WTC11 (cell line): ENCODE data around the gene NEUROG2. TPM values are rescaled to one million over a fixed set of nuclear protein-coding genes. Genes with fewer than 3 reads are reported as not detected.

Experiments used
- ATAC-seq: fragments of 200-7000 bp; cut with Tn5 transposase; 2 replicates; pipeline ENCODE4 v1.10.0; 2021; ENCODE audit warnings: mild to moderate bottlenecking, moderate library complexity
- CTCF ChIA-PET: fragments of 300-600 bp; sonication (Branson Sonifier 250); formaldehyde crosslinking; loops from one replicate; lab custom pipeline; 2021; ENCODE audit warnings: antibody characterized with exemption; lab: Charles Lee
- POLR2A ChIA-PET: fragments of 350-600 bp; sonication (Branson Sonifier 250); formaldehyde crosslinking; loops from one replicate; lab custom pipeline; 2021; ENCODE audit warnings: antibody characterized with exemption; lab: Charles Lee
- DNase-seq: peaks from one replicate; pipeline ENCODE4 v3.0.0; 2021; ENCODE audit warnings: low spot score
- H3K27ac Mint-ChIP-seq: 2 replicates; pipeline ENCODE4 v1.8.0; 2021; ENCODE audit warnings: mixed read lengths
- H3K27me3 Mint-ChIP-seq: 2 replicates; pipeline ENCODE4 v1.8.0; 2021; ENCODE audit warnings: low read depth, mild to moderate bottlenecking, moderate library complexity, mixed read lengths
- H3K36me3 Mint-ChIP-seq: 2 replicates; pipeline ENCODE4 v1.8.0; 2021; ENCODE audit warnings: mixed read lengths
- H3K4me1 Mint-ChIP-seq: 2 replicates; pipeline ENCODE4 v1.8.0; 2022; ENCODE audit warnings: mixed read lengths
- H3K4me3 Mint-ChIP-seq: 2 replicates; pipeline ENCODE4 v1.8.0; 2021; ENCODE audit warnings: mild to moderate bottlenecking, moderate library complexity, mixed read lengths
- H3K9me3 Mint-ChIP-seq: 2 replicates; pipeline ENCODE4 v1.8.0; 2021; ENCODE audit warnings: mixed read lengths
- GABPB1 ChIP-seq: sonication (generic); formaldehyde crosslinking; IDR thresholded peaks from 2 replicates; pipeline ENCODE4 v1.8.1; 2023; ENCODE audit warnings: mild to moderate bottlenecking, missing genetic modification reagents
- GTF2I ChIP-seq: fragments of 250-450 bp; sonication (Bioruptor Pico); conservative IDR thresholded peaks from 2 replicates; pipeline ENCODE4 v1.4.0; 2021; ENCODE audit warnings: mild to moderate bottlenecking
- IRF2 ChIP-seq: sonication (generic); formaldehyde crosslinking; IDR thresholded peaks from 2 replicates; pipeline ENCODE4 v1.8.0; 2022; ENCODE audit warnings: low read depth, missing genetic modification reagents, borderline replicate concordance
- JAZF1 ChIP-seq: fragments of 250-450 bp; sonication (Bioruptor Pico); IDR thresholded peaks from 2 replicates; pipeline ENCODE4 v1.9.0; 2021; ENCODE audit warnings: moderate library complexity, mild to moderate bottlenecking, inconsistent platforms
- NFATC4 ChIP-seq: fragments of 250-450 bp; sonication (Bioruptor Pico); IDR thresholded peaks from 2 replicates; pipeline ENCODE4 v1.9.0; 2021; ENCODE audit warnings: mild to moderate bottlenecking
- PRRX2 ChIP-seq: fragments of 250-450 bp; sonication (Bioruptor Pico); IDR thresholded peaks from 2 replicates; pipeline ENCODE4 v1.8.0; 2021; ENCODE audit warnings: mild to moderate bottlenecking
- SP1 ChIP-seq: sonication (generic); formaldehyde crosslinking; conservative IDR thresholded peaks from 2 replicates; pipeline ENCODE4 v1.8.1; 2022; ENCODE audit warnings: missing genetic modification reagents
- TEAD1 ChIP-seq: sonication (generic); formaldehyde crosslinking; IDR thresholded peaks from 2 replicates; pipeline ENCODE4 v1.8.0; 2022; ENCODE audit warnings: mild to moderate bottlenecking, missing genetic modification reagents
- TP53 ChIP-seq: sonication (generic); formaldehyde crosslinking; IDR thresholded peaks from 2 replicates; pipeline ENCODE4 v1.8.1; 2023; ENCODE audit warnings: mild to moderate bottlenecking, missing genetic modification reagents
- ZNF219 ChIP-seq: sonication (generic); formaldehyde crosslinking; IDR thresholded peaks from 2 replicates; pipeline ENCODE4 v1.8.0; 2023; ENCODE audit warnings: missing genetic modification reagents, mild to moderate bottlenecking, borderline replicate concordance
- ZNF232 ChIP-seq: sonication (generic); formaldehyde crosslinking; IDR thresholded peaks from 2 replicates; pipeline ENCODE4 v1.8.0; 2022; ENCODE audit warnings: mild to moderate bottlenecking, missing genetic modification reagents
- total RNA-seq: library from RNA; stranded (reverse); gene quantifications from 3 replicates; pipeline ENCODE4 v1.2.3, GENCODE V29; 2021
- TF ChIP-seq, protein P1 (sequence below): fragments of 250-450 bp; sonication (Bioruptor Pico); IDR thresholded peaks from 2 replicates; pipeline ENCODE4 v1.8.0; 2021; ENCODE audit warnings: mild to moderate bottlenecking
- TF ChIP-seq, protein P2 (sequence below): sonication (generic); formaldehyde crosslinking; IDR thresholded peaks from 2 replicates; pipeline ENCODE4 v1.8.1; 2023; ENCODE audit warnings: mild to moderate bottlenecking, missing genetic modification reagents, borderline replicate concordance
- TF ChIP-seq, protein P3 (sequence below): fragments of 250-450 bp; sonication (Bioruptor Pico); IDR thresholded peaks from 2 replicates; pipeline ENCODE4 v1.9.0; 2021; ENCODE audit warnings: moderate library complexity, mild to moderate bottlenecking, inconsistent platforms, borderline replicate concordance
- TF ChIP-seq, protein P4 (sequence below): sonication (generic); formaldehyde crosslinking; IDR thresholded peaks from 2 replicates; pipeline ENCODE4 v1.8.0; 2022; ENCODE audit warnings: mild to moderate bottlenecking, missing genetic modification reagents
- TF ChIP-seq, protein P5 (sequence below): sonication (generic); formaldehyde crosslinking; IDR thresholded peaks from 2 replicates; pipeline ENCODE4 v1.8.1; 2022; ENCODE audit warnings: missing genetic modification reagents, borderline replicate concordance
- TF ChIP-seq, protein P6 (sequence below): sonication (generic); formaldehyde crosslinking; IDR thresholded peaks from 2 replicates; pipeline ENCODE4 v1.8.0; 2022; ENCODE audit warnings: missing genetic modification reagents

The NEUROG2 gene
- total RNA-seq, 1 experiment from 2014 or later, result not detected

DNA sequence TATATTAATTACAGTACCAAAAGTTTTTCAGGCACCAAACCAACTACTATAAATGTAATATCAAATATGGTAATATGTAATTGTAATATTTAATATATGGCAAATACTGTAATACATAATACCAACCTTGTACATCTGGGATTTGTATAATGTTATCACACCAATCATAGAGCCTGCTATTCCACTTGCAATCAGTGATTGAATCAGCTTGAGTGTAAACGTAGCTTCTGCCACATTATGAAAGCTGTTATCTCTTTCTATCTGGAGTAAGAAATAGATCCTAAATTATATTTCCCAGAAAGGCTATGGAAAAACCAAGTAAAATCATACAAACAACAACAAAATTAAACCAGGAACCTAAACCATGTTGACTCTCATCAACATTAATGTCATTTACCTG lies 24.7 kb upstream of the NEUROG2 start:
- ATAC-seq, result no peak
- TF ChIP-seq NFATC4 (CRISPR knock-in tag) (no peak), PRRX2 (CRISPR knock-in tag) (no peak), SP1 (no peak), IRF2 (CRISPR knock-in tag) (no peak), GTF2I (CRISPR knock-in tag) (no peak), TP53 (CRISPR knock-in tag) (no peak), GABPB1 (CRISPR knock-in tag) (no peak), JAZF1 (CRISPR knock-in tag) (no peak), ZNF232 (CRISPR knock-in tag) (no peak), TEAD1 (CRISPR knock-in tag) (no peak), ZNF219 (CRISPR knock-in tag) (no peak)
- TF ChIP-seq, protein P1, sequence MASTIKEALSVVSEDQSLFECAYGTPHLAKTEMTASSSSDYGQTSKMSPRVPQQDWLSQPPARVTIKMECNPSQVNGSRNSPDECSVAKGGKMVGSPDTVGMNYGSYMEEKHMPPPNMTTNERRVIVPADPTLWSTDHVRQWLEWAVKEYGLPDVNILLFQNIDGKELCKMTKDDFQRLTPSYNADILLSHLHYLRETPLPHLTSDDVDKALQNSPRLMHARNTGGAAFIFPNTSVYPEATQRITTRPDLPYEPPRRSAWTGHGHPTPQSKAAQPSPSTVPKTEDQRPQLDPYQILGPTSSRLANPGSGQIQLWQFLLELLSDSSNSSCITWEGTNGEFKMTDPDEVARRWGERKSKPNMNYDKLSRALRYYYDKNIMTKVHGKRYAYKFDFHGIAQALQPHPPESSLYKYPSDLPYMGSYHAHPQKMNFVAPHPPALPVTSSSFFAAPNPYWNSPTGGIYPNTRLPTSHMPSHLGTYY (CRISPR knock-in tag), result no peak
- TF ChIP-seq, protein P2, sequence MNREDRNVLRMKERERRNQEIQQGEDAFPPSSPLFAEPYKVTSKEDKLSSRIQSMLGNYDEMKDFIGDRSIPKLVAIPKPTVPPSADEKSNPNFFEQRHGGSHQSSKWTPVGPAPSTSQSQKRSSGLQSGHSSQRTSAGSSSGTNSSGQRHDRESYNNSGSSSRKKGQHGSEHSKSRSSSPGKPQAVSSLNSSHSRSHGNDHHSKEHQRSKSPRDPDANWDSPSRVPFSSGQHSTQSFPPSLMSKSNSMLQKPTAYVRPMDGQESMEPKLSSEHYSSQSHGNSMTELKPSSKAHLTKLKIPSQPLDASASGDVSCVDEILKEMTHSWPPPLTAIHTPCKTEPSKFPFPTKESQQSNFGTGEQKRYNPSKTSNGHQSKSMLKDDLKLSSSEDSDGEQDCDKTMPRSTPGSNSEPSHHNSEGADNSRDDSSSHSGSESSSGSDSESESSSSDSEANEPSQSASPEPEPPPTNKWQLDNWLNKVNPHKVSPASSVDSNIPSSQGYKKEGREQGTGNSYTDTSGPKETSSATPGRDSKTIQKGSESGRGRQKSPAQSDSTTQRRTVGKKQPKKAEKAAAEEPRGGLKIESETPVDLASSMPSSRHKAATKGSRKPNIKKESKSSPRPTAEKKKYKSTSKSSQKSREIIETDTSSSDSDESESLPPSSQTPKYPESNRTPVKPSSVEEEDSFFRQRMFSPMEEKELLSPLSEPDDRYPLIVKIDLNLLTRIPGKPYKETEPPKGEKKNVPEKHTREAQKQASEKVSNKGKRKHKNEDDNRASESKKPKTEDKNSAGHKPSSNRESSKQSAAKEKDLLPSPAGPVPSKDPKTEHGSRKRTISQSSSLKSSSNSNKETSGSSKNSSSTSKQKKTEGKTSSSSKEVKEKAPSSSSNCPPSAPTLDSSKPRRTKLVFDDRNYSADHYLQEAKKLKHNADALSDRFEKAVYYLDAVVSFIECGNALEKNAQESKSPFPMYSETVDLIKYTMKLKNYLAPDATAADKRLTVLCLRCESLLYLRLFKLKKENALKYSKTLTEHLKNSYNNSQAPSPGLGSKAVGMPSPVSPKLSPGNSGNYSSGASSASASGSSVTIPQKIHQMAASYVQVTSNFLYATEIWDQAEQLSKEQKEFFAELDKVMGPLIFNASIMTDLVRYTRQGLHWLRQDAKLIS (CRISPR knock-in tag), result no peak
- TF ChIP-seq, protein P3, sequence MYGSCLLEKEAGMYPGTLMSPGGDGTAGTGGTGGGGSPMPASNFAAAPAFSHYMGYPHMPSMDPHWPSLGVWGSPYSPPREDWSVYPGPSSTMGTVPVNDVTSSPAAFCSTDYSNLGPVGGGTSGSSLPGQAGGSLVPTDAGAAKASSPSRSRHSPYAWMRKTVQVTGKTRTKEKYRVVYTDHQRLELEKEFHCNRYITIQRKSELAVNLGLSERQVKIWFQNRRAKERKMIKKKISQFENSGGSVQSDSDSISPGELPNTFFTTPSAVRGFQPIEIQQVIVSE (CRISPR knock-in tag), result no peak
- TF ChIP-seq, protein P4, sequence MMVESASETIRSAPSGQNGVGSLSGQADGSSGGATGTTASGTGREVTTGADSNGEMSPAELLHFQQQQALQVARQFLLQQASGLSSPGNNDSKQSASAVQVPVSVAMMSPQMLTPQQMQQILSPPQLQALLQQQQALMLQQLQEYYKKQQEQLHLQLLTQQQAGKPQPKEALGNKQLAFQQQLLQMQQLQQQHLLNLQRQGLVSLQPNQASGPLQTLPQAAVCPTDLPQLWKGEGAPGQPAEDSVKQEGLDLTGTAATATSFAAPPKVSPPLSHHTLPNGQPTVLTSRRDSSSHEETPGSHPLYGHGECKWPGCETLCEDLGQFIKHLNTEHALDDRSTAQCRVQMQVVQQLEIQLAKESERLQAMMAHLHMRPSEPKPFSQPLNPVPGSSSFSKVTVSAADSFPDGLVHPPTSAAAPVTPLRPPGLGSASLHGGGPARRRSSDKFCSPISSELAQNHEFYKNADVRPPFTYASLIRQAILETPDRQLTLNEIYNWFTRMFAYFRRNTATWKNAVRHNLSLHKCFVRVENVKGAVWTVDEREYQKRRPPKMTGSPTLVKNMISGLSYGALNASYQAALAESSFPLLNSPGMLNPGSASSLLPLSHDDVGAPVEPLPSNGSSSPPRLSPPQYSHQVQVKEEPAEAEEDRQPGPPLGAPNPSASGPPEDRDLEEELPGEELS (CRISPR knock-in tag), result no peak
- TF ChIP-seq, protein P5, sequence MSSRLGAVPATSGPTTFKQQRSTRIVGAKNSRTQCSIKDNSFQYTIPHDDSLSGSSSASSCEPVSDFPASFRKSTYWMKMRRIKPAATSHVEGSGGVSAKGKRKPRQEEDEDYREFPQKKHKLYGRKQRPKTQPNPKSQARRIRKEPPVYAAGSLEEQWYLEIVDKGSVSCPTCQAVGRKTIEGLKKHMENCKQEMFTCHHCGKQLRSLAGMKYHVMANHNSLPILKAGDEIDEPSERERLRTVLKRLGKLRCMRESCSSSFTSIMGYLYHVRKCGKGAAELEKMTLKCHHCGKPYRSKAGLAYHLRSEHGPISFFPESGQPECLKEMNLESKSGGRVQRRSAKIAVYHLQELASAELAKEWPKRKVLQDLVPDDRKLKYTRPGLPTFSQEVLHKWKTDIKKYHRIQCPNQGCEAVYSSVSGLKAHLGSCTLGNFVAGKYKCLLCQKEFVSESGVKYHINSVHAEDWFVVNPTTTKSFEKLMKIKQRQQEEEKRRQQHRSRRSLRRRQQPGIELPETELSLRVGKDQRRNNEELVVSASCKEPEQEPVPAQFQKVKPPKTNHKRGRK (CRISPR knock-in tag), result no peak
- TF ChIP-seq, protein P6, sequence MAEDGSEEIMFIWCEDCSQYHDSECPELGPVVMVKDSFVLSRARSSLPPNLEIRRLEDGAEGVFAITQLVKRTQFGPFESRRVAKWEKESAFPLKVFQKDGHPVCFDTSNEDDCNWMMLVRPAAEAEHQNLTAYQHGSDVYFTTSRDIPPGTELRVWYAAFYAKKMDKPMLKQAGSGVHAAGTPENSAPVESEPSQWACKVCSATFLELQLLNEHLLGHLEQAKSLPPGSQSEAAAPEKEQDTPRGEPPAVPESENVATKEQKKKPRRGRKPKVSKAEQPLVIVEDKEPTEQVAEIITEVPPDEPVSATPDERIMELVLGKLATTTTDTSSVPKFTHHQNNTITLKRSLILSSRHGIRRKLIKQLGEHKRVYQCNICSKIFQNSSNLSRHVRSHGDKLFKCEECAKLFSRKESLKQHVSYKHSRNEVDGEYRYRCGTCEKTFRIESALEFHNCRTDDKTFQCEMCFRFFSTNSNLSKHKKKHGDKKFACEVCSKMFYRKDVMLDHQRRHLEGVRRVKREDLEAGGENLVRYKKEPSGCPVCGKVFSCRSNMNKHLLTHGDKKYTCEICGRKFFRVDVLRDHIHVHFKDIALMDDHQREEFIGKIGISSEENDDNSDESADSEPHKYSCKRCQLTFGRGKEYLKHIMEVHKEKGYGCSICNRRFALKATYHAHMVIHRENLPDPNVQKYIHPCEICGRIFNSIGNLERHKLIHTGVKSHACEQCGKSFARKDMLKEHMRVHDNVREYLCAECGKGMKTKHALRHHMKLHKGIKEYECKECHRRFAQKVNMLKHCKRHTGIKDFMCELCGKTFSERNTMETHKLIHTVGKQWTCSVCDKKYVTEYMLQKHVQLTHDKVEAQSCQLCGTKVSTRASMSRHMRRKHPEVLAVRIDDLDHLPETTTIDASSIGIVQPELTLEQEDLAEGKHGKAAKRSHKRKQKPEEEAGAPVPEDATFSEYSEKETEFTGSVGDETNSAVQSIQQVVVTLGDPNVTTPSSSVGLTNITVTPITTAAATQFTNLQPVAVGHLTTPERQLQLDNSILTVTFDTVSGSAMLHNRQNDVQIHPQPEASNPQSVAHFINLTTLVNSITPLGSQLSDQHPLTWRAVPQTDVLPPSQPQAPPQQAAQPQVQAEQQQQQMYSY (CRISPR knock-in tag), result no peak

More for the DNA sequence above, 24.7 kb upstream of the NEUROG2 start:
- H3K27me3 Mint-ChIP-seq, result no peaks in the 10 kb centered on the region
- H3K36me3 Mint-ChIP-seq, result no peaks in the 10 kb centered on the region
- H3K27ac Mint-ChIP-seq, result no peak overlapping the region
- CTCF ChIA-PET, result interaction anchor here (1.6 kb wide), 1 partner anchor 16 kb away, joined by 6 read pairs; no protein-coding TSS in a partner anchor
- no peaks in the 10 kb centered on the region for H3K4me1 Mint-ChIP-seq
- no peaks in the 10 kb centered on the region for H3K9me3 Mint-ChIP-seq
- no peak for DNase-seq
- no peak overlapping the region for H3K4me3 Mint-ChIP-seq
- POLR2A ChIA-PET, result no interaction called here
